Measurements from ENCODE around the gene CENPH. TPM values are rescaled to one million over a fixed set of nuclear protein-coding genes. Genes with fewer than 3 reads are reported as not detected.

The CENPH gene
- total and polyA plus RNA-seq, 2 experiments from 2014 or later = 3.7 to 10.8 TPM

GRCh38 chr5:69148981-69149675 is 40.3 kb upstream of the CENPH start:
- no peak for DNase-seq (ENCODE audit: low spot score)
- H2AFZ ChIP-seq = no peak overlapping the region
- no peak overlapping the region for H3K4me3 ChIP-seq
- no peaks in the 10 kb centered on the region for H3K79me2 ChIP-seq
- H3K9me2 ChIP-seq (replicated peaks; ENCODE audit: insufficient read depth) = no peaks in the 10 kb centered on the region
- no peaks in the 10 kb centered on the region for H3K4me1 ChIP-seq (ENCODE audit: insufficient read depth)
- H4K20me1 ChIP-seq (ENCODE audit: insufficient read depth, poor library complexity, severe bottlenecking) = no peaks in the 10 kb centered on the region
- TF ChIP-seq EZH2 (IDR thresholded peaks at IDR 0.05; ENCODE audit: borderline replicate concordance) (no peak), EZH2phosphoT487 (IDR thresholded peaks at IDR 0.05; ENCODE audit: low read depth, severe bottlenecking, unreplicated experiment) (no peak), CTCF (IDR thresholded peaks at IDR 0.05; ENCODE audit: poor library complexity) (no peak)
- no peaks in the 10 kb centered on the region for H3K9me3 ChIP-seq (ENCODE audit: low read depth)
- H3K27ac ChIP-seq = no peak overlapping the region
- no peak overlapping the region for H3K4me2 ChIP-seq
- no peaks in the 10 kb centered on the region for H3K36me3 ChIP-seq (replicated peaks; ENCODE audit: insufficient read depth, low read depth)
- H3K27me3 ChIP-seq = no peaks in the 10 kb centered on the region
- WGBS (ENCODE audit: low lambda C conversion rate, missing lambda C conversion rate) = 85% methylated on average over 2 of the region's 2 CpGs

DNA sequence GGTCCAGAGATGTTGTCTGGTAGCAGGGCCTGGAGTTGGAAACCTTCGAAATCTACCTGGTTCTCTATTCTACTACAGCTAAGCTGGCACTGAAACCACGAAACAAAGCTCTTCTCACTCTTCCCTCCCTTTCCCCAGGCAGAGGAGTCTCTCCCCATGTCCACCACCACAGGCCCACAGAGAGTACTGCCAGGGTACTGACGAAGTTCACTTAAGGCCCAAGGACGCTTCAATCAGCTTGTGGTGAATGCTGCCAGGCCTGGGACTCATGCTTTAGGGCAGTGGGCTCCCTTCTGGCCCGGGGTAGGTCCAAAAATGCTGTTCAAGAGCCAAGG is 39.7 kb upstream of the CENPH start:
- no peak overlapping the region for H3K4me2 ChIP-seq
- no peaks in the 10 kb centered on the region for H3K79me2 ChIP-seq
- H2AFZ ChIP-seq = no peak overlapping the region
- no peaks in the 10 kb centered on the region for H3K36me3 ChIP-seq (replicated peaks; ENCODE audit: insufficient read depth, low read depth)
- H3K27ac ChIP-seq = no peak overlapping the region
- WGBS (ENCODE audit: low lambda C conversion rate, missing lambda C conversion rate) = 88% methylated on average over 5 of the region's 5 CpGs
- TF ChIP-seq EZH2phosphoT487 (IDR thresholded peaks at IDR 0.05; ENCODE audit: low read depth, severe bottlenecking, unreplicated experiment) = no peak
- TF ChIP-seq CTCF (IDR thresholded peaks at IDR 0.05; ENCODE audit: poor library complexity) = no peak
- no peak for TF ChIP-seq EZH2 (IDR thresholded peaks at IDR 0.05; ENCODE audit: borderline replicate concordance)
- no peaks in the 10 kb centered on the region for H3K9me2 ChIP-seq (replicated peaks; ENCODE audit: insufficient read depth)
- no peak for DNase-seq (ENCODE audit: low spot score)
- no peaks in the 10 kb centered on the region for H4K20me1 ChIP-seq (ENCODE audit: insufficient read depth, poor library complexity, severe bottlenecking)
- no peaks in the 10 kb centered on the region for H3K9me3 ChIP-seq (ENCODE audit: low read depth)
- H3K4me1 ChIP-seq (ENCODE audit: insufficient read depth) = no peaks in the 10 kb centered on the region
- no peak overlapping the region for H3K4me3 ChIP-seq
- no peaks in the 10 kb centered on the region for H3K27me3 ChIP-seq

- Histone ChIP-seq H3K4me1 (ENCODE audit: insufficient read depth) (no peaks in the 10 kb centered on the region), H4K20me1 (ENCODE audit: insufficient read depth, poor library complexity, severe bottlenecking) (no peaks in the 10 kb centered on the region), H2AFZ (no peak overlapping the region), H3K27ac (no peak overlapping the region), H3K27me3 (no peaks in the 10 kb centered on the region), H3K4me2 (no peak overlapping the region), H3K4me3 (no peak overlapping the region), H3K9me2 (replicated peaks; ENCODE audit: insufficient read depth) (no peaks in the 10 kb centered on the region), H3K36me3 (replicated peaks; ENCODE audit: insufficient read depth, low read depth) (no peaks in the 10 kb centered on the region), H3K9me3 (ENCODE audit: low read depth) (no peaks in the 10 kb centered on the region), H3K79me2 (no peaks in the 10 kb centered on the region)
- no peak for DNase-seq (ENCODE audit: low spot score)
- 91% methylated on average over 3 of the region's 3 CpGs for WGBS (ENCODE audit: low lambda C conversion rate, missing lambda C conversion rate)
- TF ChIP-seq EZH2phosphoT487 (IDR thresholded peaks at IDR 0.05; ENCODE audit: low read depth, severe bottlenecking, unreplicated experiment) = no peak
- no peak for TF ChIP-seq EZH2 (IDR thresholded peaks at IDR 0.05; ENCODE audit: borderline replicate concordance)
- TF ChIP-seq CTCF (IDR thresholded peaks at IDR 0.05; ENCODE audit: poor library complexity) = no peak
Measured at GRCh38 chr5:69152731-69153130, 36.7 kb upstream of the CENPH start.

Measured in hepatocyte (in vitro differentiated cells).